GM19467 (cell line): ENCODE measurements around the gene DPEP2.

ENCODE experiments used
- ATAC-seq: cut with Tn5 transposase; IDR thresholded peaks from one replicate; pipeline ENCODE4 v1.9.1; 2021; ENCODE audit warnings: mild to moderate bottlenecking, moderate library complexity; ENCODE audit not compliant: unreplicated experiment

DPEP2 gene

DNA sequence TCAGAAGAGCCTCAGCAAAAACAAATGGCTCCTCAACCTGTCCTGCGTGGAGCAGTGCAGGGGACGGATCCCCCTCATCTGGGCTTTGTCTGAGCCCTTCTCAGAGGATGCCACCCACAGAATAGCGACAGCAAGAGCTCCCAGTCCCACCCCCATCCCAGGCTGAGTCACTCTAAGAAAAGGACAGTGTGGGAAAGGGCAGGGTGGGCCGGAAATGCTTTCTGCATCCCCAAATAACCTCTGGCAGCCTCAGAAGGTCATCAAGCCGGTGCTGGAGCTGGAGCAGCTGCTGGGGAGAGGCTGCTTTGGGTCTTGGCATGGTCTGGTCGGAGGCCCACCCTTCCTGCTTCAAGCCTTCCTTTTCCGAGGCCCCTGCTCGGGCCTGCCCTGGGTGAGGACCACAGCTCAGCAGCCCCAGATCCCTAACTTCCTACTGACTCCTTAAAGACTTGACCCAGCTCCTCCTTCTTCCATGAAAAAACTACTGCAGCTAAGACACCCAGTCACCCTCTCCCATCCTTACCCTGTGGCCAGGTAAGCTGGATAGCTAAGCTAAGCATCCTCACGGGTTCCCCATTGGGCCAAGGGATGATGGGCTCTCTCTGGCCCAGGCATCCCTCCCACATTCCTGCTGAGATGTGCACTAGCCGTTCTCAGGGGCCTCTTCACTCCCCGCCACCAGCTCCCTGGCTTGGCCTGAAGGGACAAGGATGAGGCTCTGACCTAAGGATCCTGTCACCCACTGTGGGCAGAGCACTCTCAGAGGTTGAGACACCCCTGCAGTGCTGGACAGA, 39.6 kb downstream of the DPEP2 start:
- no peak for ATAC-seq

DNA sequence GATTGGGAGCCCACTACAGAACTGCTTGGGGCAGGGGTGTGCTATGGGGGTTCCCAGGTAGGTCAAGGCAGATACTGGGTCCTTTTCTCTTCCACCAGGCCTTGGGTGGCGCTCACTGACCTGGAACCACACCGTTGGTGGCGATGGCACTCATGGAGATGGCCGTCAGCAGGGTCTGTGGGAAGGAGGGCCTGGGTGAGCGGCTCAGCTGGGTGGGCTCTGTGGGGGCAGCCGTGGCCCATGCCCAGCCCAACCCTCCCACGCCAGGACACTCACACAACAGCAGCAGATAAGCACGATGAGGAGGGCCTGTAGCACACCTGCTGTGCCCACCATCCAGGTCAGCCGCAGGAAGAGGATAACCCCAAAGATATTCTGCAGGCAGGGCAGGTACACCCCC, 41.7 kb downstream of the DPEP2 start:
- ATAC-seq, result no peak

DNA sequence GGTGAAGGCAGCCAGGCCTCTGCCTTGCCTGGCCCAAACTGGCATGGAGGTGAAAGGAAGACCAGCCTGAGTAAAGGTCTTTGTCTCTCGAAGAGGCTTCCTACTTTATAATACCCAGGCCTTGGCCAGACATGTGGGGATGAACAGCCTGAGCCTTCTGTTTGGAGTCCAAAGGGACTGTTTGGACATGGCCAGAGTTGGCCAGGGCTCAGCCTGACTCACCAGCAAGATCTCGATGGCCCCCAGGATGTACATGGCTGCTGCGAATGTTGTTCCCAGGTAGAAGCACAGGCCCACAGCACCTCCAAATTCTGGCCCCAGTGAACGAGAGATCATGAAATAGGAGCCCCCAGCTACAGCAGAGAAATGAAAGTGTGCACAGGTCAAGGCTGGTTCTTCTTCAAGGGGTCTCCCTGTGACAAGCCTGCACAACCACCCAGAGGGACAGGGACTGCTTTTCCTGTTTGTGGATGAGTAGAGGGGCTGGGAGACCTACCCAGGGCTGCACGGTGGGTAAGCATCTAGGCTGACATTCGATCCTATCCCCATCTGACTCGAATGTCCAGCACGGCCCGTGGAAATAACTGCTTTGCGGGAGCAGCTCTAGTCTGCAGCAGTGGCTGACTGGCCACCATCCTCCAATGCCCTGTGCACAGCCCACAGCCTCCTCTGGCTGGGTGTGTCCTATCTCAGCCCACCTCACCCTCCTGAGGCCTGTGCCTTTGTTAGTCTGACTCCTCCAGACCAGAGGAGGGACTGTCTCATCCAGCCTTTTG, 44.7 kb downstream of the DPEP2 start:
- ATAC-seq, result no peak

DNA sequence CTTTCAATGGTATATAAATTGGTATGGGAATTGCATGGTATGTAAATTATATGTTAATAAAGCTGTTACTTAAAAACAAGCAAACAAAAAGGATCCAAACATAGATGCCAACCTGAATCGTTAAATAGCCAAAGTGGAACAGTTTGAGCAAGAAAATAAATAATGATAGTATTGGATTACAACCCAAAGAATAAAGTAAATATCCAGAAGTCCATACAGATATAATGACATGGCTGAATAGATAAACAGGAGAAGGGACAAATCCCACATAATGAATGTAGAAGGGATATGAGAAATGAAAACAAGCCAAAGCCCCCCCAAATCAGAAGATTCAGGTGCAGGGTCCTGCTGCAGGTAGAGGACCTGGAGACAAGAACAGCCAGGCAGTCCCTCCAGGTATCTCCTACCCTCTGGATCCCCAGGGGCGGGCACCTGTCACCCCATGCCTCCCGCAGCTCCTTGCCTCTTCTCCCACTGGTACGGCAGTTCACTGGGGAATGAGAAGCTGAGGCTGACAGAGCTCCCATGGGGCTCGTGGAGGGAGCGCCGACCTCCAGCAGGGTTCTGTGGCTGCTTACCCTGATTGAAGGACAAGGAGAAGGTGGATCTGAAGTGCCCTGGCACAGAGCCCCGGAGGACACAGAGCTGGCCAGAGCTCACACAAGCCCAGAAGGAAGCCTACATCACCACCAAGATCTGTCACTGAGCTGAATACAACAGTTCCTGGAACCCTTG, 45.5 kb downstream of the DPEP2 start:
- ATAC-seq, result no peak

DNA sequence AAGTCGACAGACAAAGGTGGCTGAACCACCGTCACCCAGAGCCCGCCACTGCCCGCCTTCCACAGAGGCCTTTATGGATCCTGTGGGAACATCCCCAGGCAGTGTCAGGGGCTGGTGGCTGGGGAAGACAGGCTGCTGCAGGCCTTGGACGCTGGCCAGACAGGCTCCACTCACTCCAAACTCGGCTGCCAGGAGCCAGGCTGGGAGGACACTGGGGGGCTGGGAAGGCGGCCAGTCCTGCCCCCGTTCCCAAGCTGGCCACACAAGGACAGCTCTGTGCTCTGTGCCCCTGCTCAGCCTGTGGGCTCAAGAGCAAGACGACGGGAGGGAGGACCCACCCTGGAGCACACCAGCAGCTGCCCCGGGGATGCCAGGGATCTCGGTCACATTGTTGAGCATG, 47.8 kb downstream of the DPEP2 start:
- no peak for ATAC-seq

DNA sequence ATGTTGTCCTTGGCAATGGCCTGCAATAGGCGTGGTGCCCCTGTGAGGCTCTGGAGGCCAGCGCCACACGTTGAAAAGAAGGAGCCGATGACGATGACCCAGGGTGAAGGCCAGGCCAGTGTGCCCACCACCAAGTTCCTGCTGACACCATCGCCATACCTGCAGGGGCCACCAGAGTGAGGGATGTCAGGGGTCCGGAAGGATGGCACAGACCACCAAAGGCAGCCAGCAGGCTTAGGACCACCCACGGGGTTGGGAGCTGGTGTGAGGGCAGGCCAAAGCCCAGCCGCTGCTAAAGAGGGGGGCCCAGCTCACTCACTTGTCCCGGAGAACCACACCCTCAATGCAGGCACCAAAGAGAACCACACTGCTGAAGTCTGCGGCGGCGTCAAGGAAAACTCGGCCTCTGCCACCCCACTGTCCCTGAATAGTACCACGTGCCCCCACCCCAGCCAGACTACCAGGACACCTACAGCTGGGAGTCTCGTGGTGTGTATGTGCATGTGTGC, 48.9 kb downstream of the DPEP2 start:
- no peak for ATAC-seq

DNA sequence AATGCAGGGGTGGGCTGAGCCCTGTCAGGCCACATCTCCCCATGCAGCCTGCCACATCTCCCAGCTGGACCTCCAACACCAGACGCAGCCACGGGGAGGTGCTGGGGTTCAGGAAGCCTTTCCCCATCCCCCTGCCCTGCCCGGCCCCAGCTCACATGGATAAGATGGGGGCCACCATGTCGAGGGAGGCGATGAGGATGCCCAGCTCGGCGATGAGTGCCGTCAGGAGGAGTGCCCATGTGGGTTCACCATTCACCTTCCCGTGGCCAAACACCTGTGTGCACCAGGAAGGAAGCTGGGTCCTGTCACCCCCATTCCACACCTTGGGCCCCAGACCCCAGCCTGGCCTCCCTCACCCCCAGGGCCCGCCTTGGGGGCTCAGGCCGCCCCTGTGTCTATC, 49.6 kb downstream of the DPEP2 start:
- no peak for ATAC-seq

DNA sequence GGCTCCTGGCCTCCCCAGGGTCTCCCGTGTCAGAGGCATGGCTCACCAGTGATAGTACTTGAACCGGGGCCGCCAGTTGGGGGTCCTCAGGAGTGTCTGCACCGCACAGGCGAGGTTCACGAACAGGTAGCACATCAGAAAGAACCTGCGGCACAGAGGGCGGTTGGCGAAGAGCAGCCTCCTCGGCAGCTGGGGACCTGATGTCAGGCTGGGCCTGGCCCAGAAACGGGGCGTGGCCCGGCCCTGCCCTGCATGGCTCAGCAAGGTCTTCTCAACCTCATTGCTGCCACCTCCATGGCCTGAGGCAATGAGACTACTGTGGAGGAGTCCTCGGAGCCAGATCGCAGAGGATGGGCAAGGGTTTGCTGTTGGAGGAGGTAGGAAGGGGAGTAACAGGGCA, 51.3 kb downstream of the DPEP2 start:
- no peak for ATAC-seq

DNA sequence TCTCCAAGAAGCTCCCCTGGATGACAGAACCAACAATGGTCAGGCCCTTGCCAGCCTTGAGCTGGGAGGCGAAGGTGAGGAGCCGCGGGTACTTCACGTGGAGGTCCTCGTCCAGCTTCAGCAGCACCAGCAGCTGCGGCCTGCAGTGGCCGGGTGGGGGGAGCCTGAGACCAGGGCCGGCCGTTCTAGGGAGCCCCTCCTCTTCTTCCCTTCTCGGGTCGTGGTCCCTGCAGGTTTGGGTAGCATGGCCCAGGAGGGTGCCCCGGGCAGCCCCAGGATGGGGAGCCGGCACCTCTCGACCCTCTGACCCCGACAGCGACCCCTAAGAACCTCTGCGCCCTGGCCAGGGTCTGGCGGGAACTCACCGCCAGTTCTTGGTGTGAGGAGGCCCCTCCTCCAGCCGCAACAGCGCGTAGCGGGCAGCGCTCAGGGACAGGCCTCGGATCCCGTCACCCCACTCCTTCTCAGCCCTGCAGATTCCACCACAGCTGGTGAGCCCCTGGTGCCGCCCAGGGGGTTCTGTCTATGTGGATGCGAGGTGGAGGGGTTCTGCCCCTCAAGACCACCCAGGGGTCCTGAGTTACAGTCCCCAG, 52.2 kb downstream of the DPEP2 start:
- no peak for ATAC-seq

DNA sequence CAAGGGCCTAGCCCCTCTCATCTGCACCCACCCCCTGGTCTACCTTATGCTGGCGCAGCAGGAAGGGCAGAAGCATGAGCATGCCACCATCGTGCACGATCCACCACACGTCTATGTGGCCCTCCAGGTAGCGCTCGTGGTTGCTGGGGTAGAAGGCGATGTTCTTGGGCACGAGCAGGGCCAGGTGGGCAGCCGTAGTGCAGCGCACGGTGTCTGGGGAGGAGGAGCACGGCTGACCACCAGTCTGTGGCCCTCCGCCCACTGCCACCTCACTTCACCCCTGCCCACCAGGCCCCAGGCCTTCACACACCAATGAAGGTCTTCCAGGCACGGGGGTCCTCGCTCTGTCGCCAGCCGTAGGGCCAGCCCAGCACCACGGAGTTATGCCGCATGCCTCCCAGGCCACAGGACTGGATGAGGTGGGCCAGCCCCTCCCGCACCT, 53.1 kb downstream of the DPEP2 start:
- no peak for ATAC-seq

DNA sequence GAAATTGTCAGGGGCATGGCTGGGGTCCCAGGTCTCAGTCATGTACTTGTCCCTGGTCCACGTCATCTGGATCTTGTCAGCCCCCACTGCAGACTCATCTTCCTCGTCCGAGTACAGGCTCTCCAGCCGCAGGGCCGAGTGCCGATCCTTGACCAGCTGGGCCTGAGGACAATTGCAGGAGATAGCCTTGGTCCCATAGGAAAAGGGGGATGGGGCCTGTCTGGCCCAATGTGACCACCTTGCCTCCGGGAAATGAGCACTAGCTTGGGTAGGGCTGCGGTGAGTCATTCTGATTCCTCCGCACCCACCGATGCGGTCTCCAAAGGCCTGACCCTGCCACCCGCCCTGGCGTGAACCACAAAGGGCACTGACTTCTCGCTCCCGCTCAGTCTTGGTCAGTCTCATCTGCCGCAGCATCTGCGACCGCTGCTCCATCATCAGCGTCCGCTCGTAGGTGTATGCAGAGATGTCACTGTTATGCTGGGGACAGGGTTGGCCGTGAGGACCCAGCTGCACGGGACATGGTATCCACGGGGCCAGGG, 53.8 kb downstream of the DPEP2 start:
- ATAC-seq, result no peak

DNA sequence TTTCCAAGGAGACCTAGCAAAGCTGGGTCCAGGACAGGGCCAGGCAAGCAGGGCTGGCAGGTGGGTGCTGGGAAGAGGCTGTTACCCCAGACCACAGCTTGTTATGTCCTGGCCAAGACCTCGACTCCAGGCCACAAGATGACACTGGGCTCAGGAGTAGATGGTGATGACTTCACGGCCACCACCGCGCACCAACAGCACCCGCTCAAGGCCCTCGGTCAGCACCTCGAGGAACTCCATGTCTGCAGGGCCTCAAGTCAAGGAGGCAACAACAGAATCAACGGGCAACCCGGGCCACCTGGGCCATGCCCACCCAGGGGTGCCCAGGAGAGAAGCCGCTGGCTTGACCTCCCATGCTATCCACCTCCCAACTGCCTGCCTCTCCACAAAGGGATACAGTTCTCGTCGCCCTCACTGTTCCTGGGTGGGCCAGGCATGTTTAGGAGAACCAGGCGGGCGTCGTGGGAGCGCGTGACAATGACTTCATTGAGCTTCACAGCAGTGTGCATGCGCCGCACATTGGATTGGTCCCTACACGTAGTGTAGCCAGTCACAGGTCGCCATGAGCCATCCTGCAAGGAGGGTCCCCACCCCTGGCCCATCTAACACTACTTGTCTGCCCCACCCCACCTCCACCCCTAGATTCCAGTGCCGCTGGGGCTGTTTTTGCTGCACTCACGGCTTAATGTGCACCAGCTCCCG, 54.4 kb downstream of the DPEP2 start:
- no peak for ATAC-seq

DNA sequence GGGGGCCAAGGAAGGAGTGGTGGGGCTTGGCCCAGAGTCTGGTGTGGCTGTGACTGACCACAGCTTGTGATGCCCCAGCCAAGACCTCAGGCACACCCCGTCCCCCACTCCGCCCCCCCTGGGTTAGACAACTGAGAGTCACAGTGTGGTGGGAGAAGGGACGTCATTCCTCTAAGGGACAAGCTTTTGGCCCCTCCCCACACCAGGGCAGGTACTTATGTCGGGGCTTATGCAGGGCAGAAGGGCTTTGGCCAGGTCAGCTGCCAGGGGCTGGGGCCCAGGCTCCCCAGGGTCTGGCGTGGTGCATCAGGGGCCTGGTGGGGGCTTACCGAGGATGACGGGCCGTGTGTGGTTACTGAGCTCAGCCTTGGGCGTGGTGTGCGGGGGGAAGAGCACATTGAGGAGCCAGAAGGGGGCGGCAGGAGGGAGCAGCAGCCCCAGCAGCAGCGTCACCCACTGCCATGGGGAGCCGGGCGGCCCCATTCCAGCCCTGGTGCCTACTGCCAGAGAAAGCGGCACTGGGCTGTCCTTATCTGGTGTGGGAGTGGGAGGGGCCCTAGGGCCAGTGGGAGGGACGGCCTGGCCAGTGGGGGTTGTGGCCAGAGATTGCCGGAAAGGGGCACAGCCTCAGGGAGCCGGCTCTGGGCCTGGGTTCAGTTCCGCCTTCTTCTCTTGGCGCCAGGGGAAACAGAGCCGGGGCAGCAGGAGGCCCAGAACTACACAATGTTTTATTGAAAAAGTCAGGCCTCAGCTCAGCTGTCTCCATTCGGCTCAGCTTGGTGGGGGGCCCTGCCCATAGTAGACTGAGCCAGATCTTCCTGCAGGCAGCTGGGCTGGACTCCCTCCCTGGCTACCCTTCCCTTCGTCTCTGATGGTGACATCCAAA, 55.4 kb downstream of the DPEP2 start, which contains the start of gene LCAT:
TSS of gene LCAT (minus strand) at position 502 of the 886 bp plus-strand sequence. CDS start at position 483, 19 bp downstream.
- ATAC-seq, result no peak

DNA sequence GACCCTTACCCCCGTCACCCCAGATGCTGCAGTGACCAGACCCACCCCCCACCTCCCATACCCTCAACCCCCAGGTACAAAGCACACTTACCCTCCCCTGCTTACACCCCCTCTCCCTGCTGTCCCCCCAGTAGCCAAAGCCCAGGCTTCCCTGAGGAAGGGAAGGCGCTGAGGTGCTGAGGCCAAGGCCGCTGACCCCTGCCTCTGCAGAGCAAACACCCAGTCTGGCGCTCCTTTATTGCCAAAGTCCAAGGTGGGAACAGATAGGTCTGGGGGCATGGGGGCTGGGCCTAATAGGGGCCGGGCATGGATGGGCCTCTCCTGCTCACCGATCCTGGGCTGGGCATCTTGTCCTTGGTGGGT, 56.0 kb downstream of the DPEP2 start:
- ATAC-seq, result no peak

DNA sequence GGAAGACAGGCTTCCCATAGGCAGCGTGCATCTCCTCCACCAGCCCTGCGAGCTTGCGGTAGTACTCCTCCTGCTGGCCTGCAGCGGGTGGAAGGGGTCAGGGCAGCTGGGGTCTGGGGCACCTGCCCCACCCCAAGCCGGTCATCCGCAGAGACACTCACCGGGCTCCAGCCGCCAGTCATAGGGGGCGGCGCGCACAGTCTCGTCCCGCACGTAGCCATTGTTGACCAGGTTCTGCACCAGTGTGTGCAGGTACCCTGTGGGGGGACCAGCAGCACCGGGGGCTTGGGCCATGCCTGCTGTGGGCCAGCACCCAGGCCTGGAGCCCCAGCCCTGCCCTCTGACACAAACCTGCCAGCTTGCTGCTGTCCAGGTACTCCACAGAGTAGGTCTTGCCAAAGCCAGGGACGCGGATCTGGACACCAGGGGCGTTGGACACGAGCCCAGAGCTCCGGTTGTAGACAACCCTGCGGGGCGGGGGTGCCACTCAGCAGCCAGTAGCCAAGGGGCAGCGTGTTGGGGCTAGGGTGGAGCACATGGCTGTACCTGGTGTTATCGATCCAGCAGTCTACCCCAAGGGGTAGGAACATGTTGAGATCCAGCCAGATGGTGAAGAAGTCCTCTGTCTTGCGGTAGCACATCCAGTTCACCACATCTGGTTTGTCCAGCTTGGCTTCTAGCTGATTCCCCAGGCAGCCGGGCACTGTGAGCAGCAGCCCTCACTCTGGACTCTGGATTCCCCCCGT, 56.6 kb downstream of the DPEP2 start:
- ATAC-seq, result no peak

DNA sequence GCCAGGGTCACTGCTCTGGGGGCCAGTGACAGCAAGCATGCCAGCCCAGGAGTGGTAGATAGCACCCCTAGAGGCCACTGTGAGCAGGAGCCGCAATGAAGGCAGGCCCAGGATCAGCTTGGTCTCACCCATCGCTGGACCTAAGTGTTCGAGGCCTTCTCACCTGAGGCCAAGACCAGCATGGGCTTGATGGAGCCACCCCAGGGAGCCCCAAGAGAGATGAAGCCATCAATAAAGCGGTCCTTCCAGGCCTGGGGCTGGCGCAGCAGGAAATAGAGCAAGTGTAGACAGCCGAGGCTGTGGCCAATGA, 57.1 kb downstream of the DPEP2 start:
- ATAC-seq, result no peak

DNA sequence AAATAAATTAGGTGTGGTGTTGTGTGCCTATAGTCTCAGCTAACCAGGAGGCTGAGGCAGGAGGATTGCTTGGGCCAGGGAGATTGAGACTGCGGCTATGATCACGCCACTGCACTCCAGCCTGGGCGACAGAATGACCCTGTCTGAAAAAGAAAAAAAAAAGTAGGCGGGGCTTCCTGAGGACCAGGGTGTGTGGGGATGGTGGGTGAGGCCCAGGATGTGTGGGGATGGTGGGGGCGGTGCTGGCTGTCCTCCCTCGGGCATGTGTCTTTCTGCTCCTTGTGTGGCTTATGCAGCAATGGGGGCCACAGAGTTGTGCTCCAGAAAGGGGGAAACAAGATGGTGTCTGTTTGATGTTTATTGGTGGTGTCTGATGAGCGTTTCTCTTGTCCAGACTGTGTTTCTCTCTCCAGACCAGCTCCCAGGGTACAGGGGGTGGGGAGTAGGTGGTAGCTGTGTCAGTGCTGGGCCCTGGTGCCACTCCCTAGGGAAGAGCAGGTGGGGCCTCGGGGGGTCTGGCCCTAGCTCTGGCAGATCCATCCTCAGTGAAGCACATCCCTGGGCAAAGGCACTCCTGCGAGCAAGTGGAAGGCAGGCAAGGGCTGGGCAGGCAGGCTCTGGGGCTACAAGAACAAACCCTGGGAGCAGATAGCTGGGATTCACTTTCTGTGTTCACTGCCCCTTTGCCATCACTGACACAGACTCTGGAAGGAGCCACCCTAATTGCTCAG, 57.6 kb downstream of the DPEP2 start:
- no peak for ATAC-seq
